HG03103 (cell line): ENCODE measurements around the gene FBLN2.

Experiments
- ATAC-seq: cut with Tn5 transposase; IDR thresholded peaks from one replicate; pipeline ENCODE4 v1.9.1; 2021; ENCODE audit warnings: low read depth; ENCODE audit not compliant: unreplicated experiment

The FBLN2 gene

GRCh38 chr3:13529196-13530112 lies 19.5 kb upstream of the FBLN2 start:
- no peak for ATAC-seq

GRCh38 chr3:13530241-13531009 lies 18.5 kb upstream of the FBLN2 start:
- no peak for ATAC-seq

GRCh38 chr3:13532085-13532484 lies 16.8 kb upstream of the FBLN2 start:
- ATAC-seq, result no peak

- no peak for ATAC-seq
Observed at GRCh38 chr3:13532631-13533030, 16.3 kb upstream of the FBLN2 start.

- no peak for ATAC-seq
Observed at GRCh38 chr3:13533885-13534301, 15.0 kb upstream of the FBLN2 start.

- ATAC-seq, result no peak
Observed at GRCh38 chr3:13535526-13535875, 13.4 kb upstream of the FBLN2 start.

GRCh38 chr3:13535905-13536304 lies 13.0 kb upstream of the FBLN2 start:
- ATAC-seq, result no peak

- ATAC-seq, result no peak
Observed at GRCh38 chr3:13536432-13536831, 12.5 kb upstream of the FBLN2 start.

GRCh38 chr3:13536832-13537231 lies 12.1 kb upstream of the FBLN2 start:
- no peak for ATAC-seq

GRCh38 chr3:13537244-13537908 lies 11.5 kb upstream of the FBLN2 start:
- ATAC-seq, result no peak

GRCh38 chr3:13537909-13538296 lies 11.0 kb upstream of the FBLN2 start:
- no peak for ATAC-seq

GRCh38 chr3:13538520-13539291 lies 10.2 kb upstream of the FBLN2 start:
- no peak for ATAC-seq

GRCh38 chr3:13539292-13539638 lies 9.7 kb upstream of the FBLN2 start:
- ATAC-seq, result no peak

GRCh38 chr3:13539671-13540070 lies 9.3 kb upstream of the FBLN2 start:
- no peak for ATAC-seq

- ATAC-seq, result no peak
Observed at GRCh38 chr3:13540297-13540995, 8.5 kb upstream of the FBLN2 start.

- ATAC-seq, result no peak
Observed at GRCh38 chr3:13541691-13542090, 7.2 kb upstream of the FBLN2 start.

- ATAC-seq, result no peak
Observed at GRCh38 chr3:13542142-13542541, 6.8 kb upstream of the FBLN2 start.

- ATAC-seq, result no peak
Observed at GRCh38 chr3:13543253-13543652, 5.7 kb upstream of the FBLN2 start.

- no peak for ATAC-seq
Observed at GRCh38 chr3:13544293-13544831, 4.6 kb upstream of the FBLN2 start.
